SK-N-SH treated with all-trans-retinoic acid at 6 μM for 48 hours (cell line): Measurements from ENCODE around the gene TLR7.

ENCODE experiments used
- CSDC2 ChIP-seq: fragments of 250-450 bp; sonication (Bioruptor Pico); IDR thresholded peaks from 2 replicates; pipeline ENCODE4 v1.5.0; 2020; ENCODE audit warnings: mild to moderate bottlenecking, moderate library complexity
- GLIS3 ChIP-seq: fragments of 250-450 bp; sonication (Bioruptor Pico); IDR thresholded peaks from 2 replicates; pipeline ENCODE4 v1.5.0; 2020; ENCODE audit warnings: mild to moderate bottlenecking, moderate library complexity
- ISL1 ChIP-seq: fragments of 250-450 bp; sonication (Bioruptor Pico); IDR thresholded peaks from 2 replicates; pipeline ENCODE4 v2.1.2; 2022; ENCODE audit warnings: mild to moderate bottlenecking, moderate library complexity
- SNAI2 ChIP-seq: fragments of 250-450 bp; sonication (Bioruptor Pico); IDR thresholded peaks from 2 replicates; pipeline ENCODE4 v1.5.0; 2020; ENCODE audit warnings: mild to moderate bottlenecking, moderate library complexity
- TOX ChIP-seq: fragments of 250-450 bp; sonication (Bioruptor Pico); IDR thresholded peaks from 2 replicates; pipeline ENCODE4 v1.8.0; 2021; ENCODE audit warnings: mild to moderate bottlenecking, moderate library complexity, borderline replicate concordance
- ZC3H10 ChIP-seq: fragments of 250-450 bp; sonication (Bioruptor Pico); IDR thresholded peaks from 2 replicates; pipeline ENCODE4 v1.5.1; 2021; ENCODE audit warnings: mild to moderate bottlenecking, moderate library complexity
- ZFP3 ChIP-seq: fragments of 250-450 bp; sonication (Bioruptor Pico); IDR thresholded peaks from 2 replicates; pipeline ENCODE4 v1.5.0; 2020; ENCODE audit warnings: mild to moderate bottlenecking, moderate library complexity
- ZFP30 ChIP-seq: fragments of 450-650 bp; formaldehyde crosslinking; IDR thresholded peaks from 2 replicates; pipeline ENCODE4 v1.5.0; 2022; ENCODE audit warnings: mild to moderate bottlenecking, moderate library complexity
- ZNF565 ChIP-seq: fragments of 450-650 bp; formaldehyde crosslinking; conservative IDR thresholded peaks from 2 replicates; pipeline ENCODE4 v1.5.0; 2020; ENCODE audit warnings: low read depth, mild to moderate bottlenecking, moderate library complexity
- ZNF70 ChIP-seq: fragments of 450-650 bp; formaldehyde crosslinking; IDR thresholded peaks from 2 replicates; pipeline ENCODE4 v1.5.0; 2020; ENCODE audit warnings: mild to moderate bottlenecking, moderate library complexity
- TF ChIP-seq, protein P1 (sequence below): fragments of 250-450 bp; sonication (Bioruptor Pico); IDR thresholded peaks from 2 replicates; pipeline ENCODE4 v1.5.1; 2021; ENCODE audit warnings: mild to moderate bottlenecking, moderate library complexity
- TF ChIP-seq, protein P2 (sequence below): fragments of 250-450 bp; sonication (Bioruptor Pico); IDR thresholded peaks from 2 replicates; pipeline ENCODE4 v1.8.0; 2020; ENCODE audit warnings: mild to moderate bottlenecking, moderate library complexity, borderline replicate concordance
- TF ChIP-seq, protein P3 (sequence below): fragments of 250-450 bp; sonication (Bioruptor Pico); IDR thresholded peaks from 2 replicates; pipeline ENCODE4 v1.5.0; 2020; ENCODE audit warnings: mild to moderate bottlenecking, moderate library complexity

DNA sequence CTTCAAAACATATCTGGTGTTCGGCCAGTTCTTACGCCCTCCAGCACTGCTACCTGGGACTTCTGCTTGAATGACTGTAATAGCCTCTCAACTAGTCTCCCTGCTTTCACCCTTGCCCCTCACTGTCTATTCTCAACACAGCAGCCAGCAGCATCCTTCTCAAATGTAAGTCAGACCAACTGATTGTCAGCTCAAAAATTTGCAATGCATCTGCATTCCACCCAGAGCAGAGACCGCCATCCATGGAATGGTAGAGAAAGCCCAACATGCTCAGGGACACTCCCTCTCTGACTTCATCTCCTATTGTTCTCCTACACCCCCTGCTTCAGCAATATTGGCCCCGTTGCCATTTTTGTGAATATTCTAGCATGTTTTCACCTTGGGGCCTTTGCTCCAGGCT is 5.9 kb downstream of the TLR7 start:
- TF ChIP-seq CSDC2, result no peak
- TF ChIP-seq, protein P1, sequence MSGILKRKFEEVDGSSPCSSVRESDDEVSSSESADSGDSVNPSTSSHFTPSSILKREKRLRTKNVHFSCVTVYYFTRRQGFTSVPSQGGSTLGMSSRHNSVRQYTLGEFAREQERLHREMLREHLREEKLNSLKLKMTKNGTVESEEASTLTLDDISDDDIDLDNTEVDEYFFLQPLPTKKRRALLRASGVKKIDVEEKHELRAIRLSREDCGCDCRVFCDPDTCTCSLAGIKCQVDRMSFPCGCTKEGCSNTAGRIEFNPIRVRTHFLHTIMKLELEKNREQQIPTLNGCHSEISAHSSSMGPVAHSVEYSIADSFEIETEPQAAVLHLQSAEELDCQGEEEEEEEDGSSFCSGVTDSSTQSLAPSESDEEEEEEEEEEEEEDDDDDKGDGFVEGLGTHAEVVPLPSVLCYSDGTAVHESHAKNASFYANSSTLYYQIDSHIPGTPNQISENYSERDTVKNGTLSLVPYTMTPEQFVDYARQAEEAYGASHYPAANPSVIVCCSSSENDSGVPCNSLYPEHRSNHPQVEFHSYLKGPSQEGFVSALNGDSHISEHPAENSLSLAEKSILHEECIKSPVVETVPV (CRISPR knock-in tag), result no peak
- no peak for TF ChIP-seq ZFP3 (CRISPR knock-in tag)
- TF ChIP-seq SNAI2 (CRISPR knock-in tag), result no peak
- TF ChIP-seq, protein P2, sequence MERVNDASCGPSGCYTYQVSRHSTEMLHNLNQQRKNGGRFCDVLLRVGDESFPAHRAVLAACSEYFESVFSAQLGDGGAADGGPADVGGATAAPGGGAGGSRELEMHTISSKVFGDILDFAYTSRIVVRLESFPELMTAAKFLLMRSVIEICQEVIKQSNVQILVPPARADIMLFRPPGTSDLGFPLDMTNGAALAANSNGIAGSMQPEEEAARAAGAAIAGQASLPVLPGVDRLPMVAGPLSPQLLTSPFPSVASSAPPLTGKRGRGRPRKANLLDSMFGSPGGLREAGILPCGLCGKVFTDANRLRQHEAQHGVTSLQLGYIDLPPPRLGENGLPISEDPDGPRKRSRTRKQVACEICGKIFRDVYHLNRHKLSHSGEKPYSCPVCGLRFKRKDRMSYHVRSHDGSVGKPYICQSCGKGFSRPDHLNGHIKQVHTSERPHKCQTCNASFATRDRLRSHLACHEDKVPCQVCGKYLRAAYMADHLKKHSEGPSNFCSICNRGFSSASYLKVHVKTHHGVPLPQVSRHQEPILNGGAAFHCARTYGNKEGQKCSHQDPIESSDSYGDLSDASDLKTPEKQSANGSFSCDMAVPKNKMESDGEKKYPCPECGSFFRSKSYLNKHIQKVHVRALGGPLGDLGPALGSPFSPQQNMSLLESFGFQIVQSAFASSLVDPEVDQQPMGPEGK (CRISPR knock-in tag), result no peak
- no peak for TF ChIP-seq ZFP30
- TF ChIP-seq ZC3H10 (CRISPR knock-in tag), result no peak
- TF ChIP-seq, protein P3, sequence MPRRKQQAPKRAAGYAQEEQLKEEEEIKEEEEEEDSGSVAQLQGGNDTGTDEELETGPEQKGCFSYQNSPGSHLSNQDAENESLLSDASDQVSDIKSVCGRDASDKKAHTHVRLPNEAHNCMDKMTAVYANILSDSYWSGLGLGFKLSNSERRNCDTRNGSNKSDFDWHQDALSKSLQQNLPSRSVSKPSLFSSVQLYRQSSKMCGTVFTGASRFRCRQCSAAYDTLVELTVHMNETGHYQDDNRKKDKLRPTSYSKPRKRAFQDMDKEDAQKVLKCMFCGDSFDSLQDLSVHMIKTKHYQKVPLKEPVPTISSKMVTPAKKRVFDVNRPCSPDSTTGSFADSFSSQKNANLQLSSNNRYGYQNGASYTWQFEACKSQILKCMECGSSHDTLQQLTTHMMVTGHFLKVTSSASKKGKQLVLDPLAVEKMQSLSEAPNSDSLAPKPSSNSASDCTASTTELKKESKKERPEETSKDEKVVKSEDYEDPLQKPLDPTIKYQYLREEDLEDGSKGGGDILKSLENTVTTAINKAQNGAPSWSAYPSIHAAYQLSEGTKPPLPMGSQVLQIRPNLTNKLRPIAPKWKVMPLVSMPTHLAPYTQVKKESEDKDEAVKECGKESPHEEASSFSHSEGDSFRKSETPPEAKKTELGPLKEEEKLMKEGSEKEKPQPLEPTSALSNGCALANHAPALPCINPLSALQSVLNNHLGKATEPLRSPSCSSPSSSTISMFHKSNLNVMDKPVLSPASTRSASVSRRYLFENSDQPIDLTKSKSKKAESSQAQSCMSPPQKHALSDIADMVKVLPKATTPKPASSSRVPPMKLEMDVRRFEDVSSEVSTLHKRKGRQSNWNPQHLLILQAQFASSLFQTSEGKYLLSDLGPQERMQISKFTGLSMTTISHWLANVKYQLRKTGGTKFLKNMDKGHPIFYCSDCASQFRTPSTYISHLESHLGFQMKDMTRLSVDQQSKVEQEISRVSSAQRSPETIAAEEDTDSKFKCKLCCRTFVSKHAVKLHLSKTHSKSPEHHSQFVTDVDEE (CRISPR knock-in tag), result no peak
- no peak for TF ChIP-seq TOX (CRISPR knock-in tag)
- TF ChIP-seq ISL1 (CRISPR knock-in tag), result no peak
- no peak for TF ChIP-seq ZNF565 (CRISPR knock-in tag)
- no peak for TF ChIP-seq ZNF70
- TF ChIP-seq GLIS3 (CRISPR knock-in tag), result no peak
